ENCODE results near the gene PTRH1.
"Not testable (repeated sequence)": the region's sequence is repeated elsewhere in the genome, so short reads cannot be mapped to it uniquely, and the experiment has no call there.

Gene PTRH1

GRCh38 chr9:127715470-127716337 is at the start of gene PTRH1, which contains the start of gene TTC16:
TSS of gene PTRH1 (minus strand) at chr9:127715663. CDS start at chr9:127715639, 24 bp downstream.
TSS of gene TTC16 (plus strand) at chr9:127716079. CDS start at chr9:127716146, 67 bp downstream.
- peak; percentile 81 for DNase-seq (ENCODE audit: low read depth)

GRCh38 chr9:127763918-127764384 is 48.5 kb upstream of the PTRH1 start:
- no peak for DNase-seq (ENCODE audit: low read depth)

GRCh38 chr9:127762111-127762676 is 46.7 kb upstream of the PTRH1 start:
- DNase-seq (ENCODE audit: low read depth): no peak

GRCh38 chr9:127761491-127761956 is 46.1 kb upstream of the PTRH1 start:
- no peak for DNase-seq (ENCODE audit: low read depth)

GRCh38 chr9:127761061-127761460 is 45.6 kb upstream of the PTRH1 start:
- no peak for DNase-seq (ENCODE audit: low read depth)

- DNase-seq (ENCODE audit: low read depth): no peak
These were observed 43.4 kb upstream of the PTRH1 start for GRCh38 chr9:127758843-127759242.

- DNase-seq (ENCODE audit: low read depth): not testable (repeated sequence)
These were observed 41.3 kb upstream of the PTRH1 start for GRCh38 chr9:127756776-127757175.

- no peak for DNase-seq (ENCODE audit: low read depth)
These were observed 40.8 kb upstream of the PTRH1 start for GRCh38 chr9:127756233-127756632.

GRCh38 chr9:127755061-127756060 is 39.9 kb upstream of the PTRH1 start:
- no peak for DNase-seq (ENCODE audit: low read depth)

- DNase-seq (ENCODE audit: low read depth): no peak
These were observed 38.9 kb upstream of the PTRH1 start for GRCh38 chr9:127754099-127755060.

GRCh38 chr9:127753622-127754021 is 38.2 kb upstream of the PTRH1 start:
- no peak for DNase-seq (ENCODE audit: low read depth)

GRCh38 chr9:127753148-127753547 is 37.7 kb upstream of the PTRH1 start:
- DNase-seq (ENCODE audit: low read depth): no peak

GRCh38 chr9:127751269-127752054 is 36.0 kb upstream of the PTRH1 start:
- no peak for DNase-seq (ENCODE audit: low read depth)

GRCh38 chr9:127749090-127749787 is 33.8 kb upstream of the PTRH1 start:
- no peak for DNase-seq (ENCODE audit: low read depth)

- DNase-seq (ENCODE audit: low read depth): no peak
These were observed 31.6 kb upstream of the PTRH1 start for GRCh38 chr9:127746959-127747569.

- DNase-seq (ENCODE audit: low read depth): no peak
These were observed 29.1 kb upstream of the PTRH1 start for GRCh38 chr9:127744398-127745110.

GRCh38 chr9:127742435-127743088 is 27.1 kb upstream of the PTRH1 start:
- peak; percentile 46 for DNase-seq (ENCODE audit: low read depth)
